ENCODE results near the gene CACNA2D3. TPM values are rescaled to one million over a fixed set of nuclear protein-coding genes. Genes with fewer than 3 reads are reported as not detected.

CACNA2D3 gene
- total and polyA plus RNA-seq, 12 donors: 0.51 to 43.5 (median 19.3) TPM

DNA sequence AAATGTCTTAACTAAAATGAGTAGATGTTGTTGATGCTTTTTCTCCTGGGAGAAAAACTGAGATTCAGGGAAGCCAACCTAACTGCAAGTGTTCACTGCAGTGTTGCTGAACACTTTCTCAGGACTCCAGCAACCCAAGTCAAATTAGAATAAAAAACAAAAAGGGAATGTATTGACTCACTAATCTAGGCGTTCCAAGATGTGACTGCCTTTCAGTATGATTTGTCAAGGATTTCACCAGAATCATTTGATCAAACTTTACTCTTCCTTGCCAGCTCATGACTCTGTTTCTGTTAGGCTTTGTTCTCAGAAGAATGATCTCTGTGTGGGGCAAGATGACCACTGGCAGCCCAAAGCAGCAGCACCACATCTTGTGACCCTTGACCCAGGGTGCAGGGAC, 364.0 kb downstream of the CACNA2D3 start:
- Histone ChIP-seq H3K4me1 (no peaks in the 10 kb centered on the region), H3K9me3 (no peaks in the 10 kb centered on the region), H3K36me3 (no peaks in the 10 kb centered on the region), H3K4me3 (no peak overlapping the region), H3K27me3 (no peaks in the 10 kb centered on the region), H3K27ac (no peak overlapping the region)
- DNase-seq (no peak), ATAC-seq (no peak)
- TF ChIP-seq, protein P1, sequence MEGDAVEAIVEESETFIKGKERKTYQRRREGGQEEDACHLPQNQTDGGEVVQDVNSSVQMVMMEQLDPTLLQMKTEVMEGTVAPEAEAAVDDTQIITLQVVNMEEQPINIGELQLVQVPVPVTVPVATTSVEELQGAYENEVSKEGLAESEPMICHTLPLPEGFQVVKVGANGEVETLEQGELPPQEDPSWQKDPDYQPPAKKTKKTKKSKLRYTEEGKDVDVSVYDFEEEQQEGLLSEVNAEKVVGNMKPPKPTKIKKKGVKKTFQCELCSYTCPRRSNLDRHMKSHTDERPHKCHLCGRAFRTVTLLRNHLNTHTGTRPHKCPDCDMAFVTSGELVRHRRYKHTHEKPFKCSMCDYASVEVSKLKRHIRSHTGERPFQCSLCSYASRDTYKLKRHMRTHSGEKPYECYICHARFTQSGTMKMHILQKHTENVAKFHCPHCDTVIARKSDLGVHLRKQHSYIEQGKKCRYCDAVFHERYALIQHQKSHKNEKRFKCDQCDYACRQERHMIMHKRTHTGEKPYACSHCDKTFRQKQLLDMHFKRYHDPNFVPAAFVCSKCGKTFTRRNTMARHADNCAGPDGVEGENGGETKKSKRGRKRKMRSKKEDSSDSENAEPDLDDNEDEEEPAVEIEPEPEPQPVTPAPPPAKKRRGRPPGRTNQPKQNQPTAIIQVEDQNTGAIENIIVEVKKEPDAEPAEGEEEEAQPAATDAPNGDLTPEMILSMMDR (IDR thresholded peaks at IDR 0.05): no peak
- intact Hi-C loops (cut with DNase I): no loop called here
- 77 to 80% methylated on average over 1 of the region's 1 CpG for WGBS, 2 donors

DNA sequence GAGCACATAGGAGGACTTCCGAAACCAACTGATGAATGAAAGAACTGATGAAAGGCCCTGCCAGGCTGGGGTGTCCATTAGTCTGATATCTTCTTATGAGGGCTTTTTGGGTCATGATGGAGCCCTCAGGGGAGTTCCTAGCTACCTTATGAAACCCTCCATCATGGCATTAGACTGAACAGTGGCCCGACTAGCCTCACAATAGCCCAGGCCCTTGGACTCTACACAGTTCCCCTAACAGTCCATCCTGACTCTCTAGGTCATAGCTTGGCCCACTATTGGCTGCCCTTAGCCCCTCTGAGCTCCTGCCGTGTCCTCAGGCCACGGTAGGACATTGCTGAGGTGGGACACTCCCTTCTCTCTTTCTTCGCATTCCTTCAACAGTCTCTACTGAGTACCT, 365.9 kb downstream of the CACNA2D3 start:
- Histone ChIP-seq H3K4me1 (no peaks in the 10 kb centered on the region), H3K9me3 (no peaks in the 10 kb centered on the region), H3K27ac (no peak overlapping the region), H3K4me3 (no peak overlapping the region), H3K27me3 (no peaks in the 10 kb centered on the region), H3K36me3 (no peaks in the 10 kb centered on the region)
- DNase-seq: no peak
- intact Hi-C loops (cut with DNase I): no loop called here
- TF ChIP-seq, protein P1 (IDR thresholded peaks at IDR 0.05): no peak
- WGBS, 2 donors: 86% methylated on average over 5 of the region's 5 CpGs
- no peak for ATAC-seq

DNA sequence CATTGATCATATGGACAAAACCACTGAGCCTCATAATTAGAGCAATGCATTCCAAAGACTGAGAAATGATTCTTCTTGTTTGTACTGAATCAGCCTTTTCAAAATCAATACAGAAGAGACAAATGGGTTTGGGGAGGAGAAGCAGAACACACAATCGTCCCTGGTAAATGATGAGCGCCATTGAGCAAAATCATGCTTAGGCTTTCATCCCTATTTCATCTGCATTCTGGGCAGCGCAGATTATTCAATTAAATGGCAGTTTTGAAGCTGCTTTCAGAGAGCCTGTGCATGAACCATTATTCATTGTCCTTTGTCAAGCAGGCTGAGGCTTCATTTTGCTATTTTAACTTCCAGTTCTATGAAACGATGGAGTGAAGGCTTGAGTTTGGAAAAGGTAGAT, 371.9 kb downstream of the CACNA2D3 start:
- no peaks in the 10 kb centered on the region for H3K36me3 ChIP-seq
- no peak overlapping the region for H3K4me3 ChIP-seq
- H3K27me3 ChIP-seq: no peaks in the 10 kb centered on the region
- DNase-seq (no peak), ATAC-seq (no peak)
- H3K4me1 ChIP-seq: no peaks in the 10 kb centered on the region
- intact Hi-C loops (cut with DNase I): no loop called here
- no peak overlapping the region for H3K27ac ChIP-seq
- WGBS, 2 donors: 87 to 92% methylated on average over 4 of the region's 4 CpGs
- H3K9me3 ChIP-seq: peaks cover 0 to 23% (median 10%) of the 10 kb centered on the region in 11 donors
- TF ChIP-seq, protein P1 (IDR thresholded peaks at IDR 0.05): no peak

DNA sequence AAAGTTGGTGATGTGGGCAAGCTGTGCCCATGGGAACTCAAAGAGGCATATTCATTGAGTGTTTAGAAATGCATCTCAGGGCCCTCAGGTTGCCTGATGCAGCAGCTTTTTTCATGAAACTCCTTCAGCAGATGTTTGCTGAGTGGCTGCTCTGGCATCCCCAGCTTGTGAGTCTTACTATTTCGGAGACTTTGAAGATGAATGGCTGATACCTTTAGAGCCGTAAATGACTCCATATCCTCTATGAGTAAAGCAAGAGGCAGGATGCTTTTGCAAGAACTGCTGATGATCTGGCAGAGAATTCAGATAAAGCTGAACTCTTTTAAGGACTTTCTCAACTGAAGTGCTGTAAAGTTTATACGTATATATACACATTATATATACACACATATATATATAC, 384.3 kb downstream of the CACNA2D3 start:
- WGBS, 2 donors: 83 to 84% methylated on average over 3 of the region's 3 CpGs
- Histone ChIP-seq H3K27ac (no peak overlapping the region), H3K4me3 (no peak overlapping the region), H3K27me3 (no peaks in the 10 kb centered on the region), H3K4me1 (no peaks in the 10 kb centered on the region), H3K9me3 (no peaks in the 10 kb centered on the region), H3K36me3 (no peaks in the 10 kb centered on the region)
- DNase-seq (no peak), ATAC-seq (no peak)
- intact Hi-C loops (cut with DNase I): no loop called here
- TF ChIP-seq, protein P1 (IDR thresholded peaks at IDR 0.05): no peak
